Stimulated activated CD4-positive, alpha-beta T cell treated with anti-CD3 and anti-CD28 coated beads, Interleukin-4, amount 100 ng/mL, for 1 hour (primary cell): ENCODE data around the gene TMC2.
"Not testable (repeated sequence)": the region's sequence is repeated elsewhere in the genome, so short reads cannot be mapped to it uniquely, and the experiment has no call there.

Experiments
- DNase-seq: peaks from one replicate; pipeline ENCODE4 v3.0.0-alpha.2; 2020

Gene TMC2

DNA sequence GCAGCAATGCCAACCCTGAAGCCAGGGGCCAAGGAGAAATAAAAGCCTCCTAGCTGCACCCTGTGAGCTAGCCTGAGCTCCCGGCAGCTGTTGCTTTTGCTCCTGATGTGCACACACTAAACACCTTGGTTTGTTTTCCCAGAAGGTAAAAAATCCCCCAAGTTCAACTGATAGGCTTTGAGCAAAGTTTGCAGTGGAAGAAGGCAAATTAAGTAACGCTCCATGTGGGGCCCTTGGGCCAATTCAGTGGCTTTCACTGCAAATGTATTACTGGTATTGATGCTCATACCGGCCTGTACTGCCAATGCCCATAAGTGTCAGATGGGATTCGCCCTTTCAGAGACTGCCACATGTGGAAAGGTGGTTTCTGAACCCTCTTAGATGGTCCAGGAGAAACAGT, 137.1 kb downstream of the TMC2 start:
- DNase-seq = no peak

DNA sequence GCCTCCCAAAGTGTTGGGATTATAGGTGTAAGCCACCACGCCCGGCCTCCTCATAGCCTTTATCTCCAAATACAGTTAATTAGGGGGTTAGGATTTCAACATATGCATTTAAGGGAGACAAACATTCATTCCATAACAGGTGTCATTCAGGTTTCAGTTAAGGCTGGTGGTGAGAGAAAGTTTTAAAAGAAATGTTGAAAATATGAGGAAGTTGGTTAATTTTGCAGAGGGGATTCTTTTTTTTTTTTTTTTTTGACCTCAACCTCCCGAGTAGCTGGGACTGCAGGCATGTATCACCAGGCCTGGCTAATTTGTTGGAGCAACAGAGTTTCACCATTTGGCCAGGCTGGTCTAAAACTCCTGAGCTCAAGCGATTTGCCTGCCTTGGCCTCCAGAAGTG, 143.7 kb downstream of the TMC2 start:
- DNase-seq = no peak

DNA sequence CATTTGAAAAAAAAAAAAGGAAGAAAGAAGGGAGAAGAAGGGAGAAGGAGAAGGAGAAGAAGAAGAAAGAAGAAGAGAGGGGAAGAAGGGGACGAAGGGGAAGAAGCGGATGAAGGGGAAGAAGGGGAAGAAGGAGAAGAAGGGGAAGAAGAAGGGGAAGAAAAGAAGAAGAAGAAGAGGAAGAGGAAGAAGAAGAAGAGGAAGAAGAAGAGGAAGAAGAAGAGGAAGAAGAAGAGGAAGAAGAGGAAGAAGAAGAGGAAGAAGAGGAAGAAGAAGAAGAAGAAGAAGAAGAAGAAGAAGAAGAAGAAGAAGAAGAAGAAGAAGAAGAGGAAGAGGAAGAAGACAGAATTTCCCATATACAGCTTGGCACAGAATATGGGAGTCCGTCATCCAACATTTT, 145.7 kb downstream of the TMC2 start:
- not testable (repeated sequence) for DNase-seq

DNA sequence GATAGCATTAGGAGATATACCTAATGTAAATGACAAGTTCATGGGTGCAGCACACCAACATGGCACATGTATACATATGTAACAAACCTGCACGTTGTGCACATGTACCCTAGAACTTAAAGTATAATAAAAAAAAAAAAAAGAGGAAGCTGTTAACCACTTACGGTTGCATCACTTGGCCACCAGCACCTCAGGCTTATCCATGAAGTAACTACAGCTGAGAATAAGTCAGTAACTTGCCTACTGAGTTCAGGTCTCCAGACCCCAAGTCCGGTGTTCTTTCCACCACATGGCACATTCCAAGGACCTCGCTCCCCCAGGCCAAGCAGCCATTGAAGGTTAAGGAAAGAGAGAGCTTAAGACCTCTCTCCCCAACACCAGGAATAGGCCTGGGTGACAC, 148.4 kb downstream of the TMC2 start:
- DNase-seq = not testable (repeated sequence)

DNA sequence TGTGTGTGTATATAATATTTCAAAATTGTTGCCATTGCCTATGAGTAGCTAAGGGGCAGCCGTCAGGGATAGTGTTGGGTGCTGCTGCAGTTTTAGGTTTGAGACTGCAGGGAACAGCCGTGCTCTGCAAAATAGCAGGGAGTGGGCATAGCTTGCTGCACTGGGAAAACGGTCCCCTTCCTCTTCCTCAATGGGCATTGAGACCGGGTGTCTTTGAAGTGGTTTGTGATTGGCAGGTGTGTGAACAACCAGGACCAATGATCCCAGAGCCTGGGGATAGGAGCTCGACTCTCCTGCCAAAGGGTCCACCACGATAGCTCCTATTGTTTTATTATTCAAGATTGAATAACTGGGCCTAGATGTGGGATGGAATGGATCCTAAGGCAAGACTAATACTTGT, 151.1 kb downstream of the TMC2 start:
- DNase-seq = no peak

DNA sequence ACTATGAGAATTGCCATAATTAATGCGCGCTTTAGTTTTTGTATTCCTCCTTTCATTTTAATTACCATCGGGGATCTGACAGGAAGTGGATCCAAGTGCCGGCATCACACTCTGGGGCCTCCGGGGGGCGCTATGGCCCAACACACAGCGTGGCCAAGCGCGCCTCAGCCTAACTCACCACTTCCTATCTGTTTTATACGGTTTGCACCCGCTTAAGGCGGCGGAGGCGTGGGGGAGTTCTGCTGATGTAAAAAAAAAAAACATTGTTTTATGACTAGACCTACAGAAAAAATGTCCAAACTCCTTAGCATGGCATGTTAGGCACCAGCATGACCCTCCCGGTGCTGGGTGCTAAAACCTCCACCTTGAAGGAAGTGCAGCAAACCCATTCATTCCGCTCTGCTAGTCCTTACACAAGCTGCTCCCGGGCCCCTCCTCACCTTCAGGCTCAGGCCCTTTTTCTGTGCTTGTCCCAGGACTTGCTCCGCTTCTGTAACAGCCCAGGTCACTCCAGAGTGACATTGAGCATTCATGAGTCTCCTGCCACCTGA, 151.7 kb downstream of the TMC2 start:
- DNase-seq = peak; percentile 73

DNA sequence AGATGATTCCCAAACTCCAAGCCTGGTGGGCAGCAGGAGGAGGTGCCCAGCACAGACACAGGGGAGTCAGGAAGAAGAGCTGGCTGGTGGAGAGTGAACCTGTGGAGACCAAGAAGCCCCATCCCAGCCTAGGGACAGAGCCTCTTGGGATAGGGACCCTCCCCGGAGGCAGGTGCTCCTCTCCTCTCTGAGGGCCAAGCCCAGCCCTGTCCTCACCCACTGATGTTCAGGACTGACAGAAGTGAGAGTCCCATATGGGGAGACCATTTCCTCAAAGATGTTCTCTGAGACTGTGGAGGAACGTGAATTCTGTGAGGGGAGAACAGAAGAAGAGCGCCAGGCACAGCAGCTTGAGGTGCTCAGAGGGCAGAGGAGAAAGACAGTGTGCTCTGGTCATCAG, 153.8 kb downstream of the TMC2 start:
- no peak for DNase-seq

DNA sequence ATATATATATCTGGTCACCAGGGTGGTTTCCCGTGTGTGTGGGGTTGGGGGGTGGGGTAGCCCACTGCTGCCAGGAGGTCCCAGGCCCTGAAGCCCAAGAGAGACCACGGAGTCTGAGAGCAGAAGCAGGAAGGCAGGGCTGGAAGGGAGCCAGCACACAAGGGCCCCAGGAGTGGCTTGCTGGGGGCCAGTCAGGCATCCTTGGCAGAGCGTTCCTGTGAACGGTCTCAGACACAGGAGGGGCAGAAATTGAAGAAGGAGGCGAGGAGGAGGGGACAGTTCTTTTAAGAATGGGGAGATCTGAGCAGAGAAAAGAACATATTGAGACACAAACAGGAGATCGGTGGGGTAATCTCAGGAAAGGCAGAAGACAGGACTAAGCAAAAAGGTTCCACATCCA, 154.3 kb downstream of the TMC2 start:
- no peak for DNase-seq

DNA sequence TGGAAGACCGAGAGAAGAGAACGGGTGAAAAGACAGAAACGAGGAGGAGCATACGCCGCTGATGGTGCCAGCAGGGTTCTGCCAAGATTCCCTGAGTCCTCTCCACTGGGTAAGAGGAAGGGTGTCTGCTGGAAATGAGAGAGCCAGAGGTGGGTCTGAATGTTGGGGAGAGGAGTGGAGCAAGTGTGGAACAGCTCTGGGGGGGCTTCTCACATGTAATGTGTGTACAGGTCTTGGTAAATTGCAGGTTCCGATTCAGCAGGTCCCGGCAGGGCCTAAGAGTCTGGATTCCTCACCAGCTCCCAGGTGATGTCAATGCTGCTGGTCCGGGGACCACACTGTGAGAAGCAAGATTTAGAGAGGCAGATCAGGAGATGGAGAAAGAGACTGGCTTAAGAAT, 154.8 kb downstream of the TMC2 start:
- no peak for DNase-seq
